Stomach smooth muscle (tissue), 2 donors: Measurements from ENCODE around the gene HSD17B3.

ENCODE experiments used
- H3K27ac ChIP-seq: one replicate; pipeline ENCODE4 v1.7.0; 2013; ENCODE audit warnings: mild to moderate bottlenecking, low read length, inconsistent platforms
- H3K27me3 ChIP-seq, 2 donors: one replicate each; pipeline ENCODE4 v1.7.0; 2013; ENCODE audit warnings: low read length in 2 of 2; ENCODE audit not compliant: insufficient read depth in 2 of 2, control insufficient read depth in 1 of 2
- H3K36me3 ChIP-seq, 2 donors: one replicate each; pipeline ENCODE4 v1.7.0; 2013; ENCODE audit warnings: low read length in 2 of 2; ENCODE audit not compliant: control insufficient read depth in 2 of 2, insufficient read depth in 2 of 2
- H3K4me1 ChIP-seq: one replicate; pipeline ENCODE4 v1.7.0; 2013; ENCODE audit warnings: low read length; ENCODE audit not compliant: control insufficient read depth, insufficient read depth
- H3K4me3 ChIP-seq, 2 donors: one replicate each; pipeline ENCODE4 v1.7.0; 2013; ENCODE audit warnings: low read length in 2 of 2
- H3K9ac ChIP-seq, 2 donors: one replicate each; pipeline ENCODE4 v1.7.0; 2013; ENCODE audit warnings: low read length in 2 of 2, mild to moderate bottlenecking in 1 of 2
- H3K9me3 ChIP-seq, 2 donors: one replicate each; pipeline ENCODE4 v1.7.0; 2013; ENCODE audit warnings: low read length in 2 of 2; ENCODE audit not compliant: control insufficient read depth in 2 of 2
- donor health status: healthy.
- donor health status: Pancreatic carcinoma.

The HSD17B3 gene

GRCh38 chr9:96302021-96302420 is at the start of gene HSD17B3:
HSD17B3 (minus strand) TSS chr9:96302176; CDS start chr9:96302104, 72 bp downstream.
- Histone ChIP-seq H3K9me3 (no peaks in the 10 kb centered on the region), H3K9ac (no peak within 1 kb of the TSS), H3K27ac (no peak within 1 kb of the TSS), H3K27me3 (no peaks in the 10 kb centered on the region), H3K4me1 (no peaks in the 10 kb centered on the region), H3K36me3 (no peaks in the 10 kb centered on the region), H3K4me3 (no peak within 1 kb of the TSS)

GRCh38 chr9:96350866-96351265 is 48.9 kb upstream of the HSD17B3 start:
- Histone ChIP-seq H3K4me1 (no peaks in the 10 kb centered on the region), H3K27me3 (no peaks in the 10 kb centered on the region), H3K9me3 (peaks cover 0 to 4% of the 10 kb centered on the region in 2 donors), H3K36me3 (peaks cover 8 to 9% of the 10 kb centered on the region in 2 donors), H3K27ac (no peak overlapping the region), H3K4me3 (no peak overlapping the region), H3K9ac (no peak overlapping the region)

GRCh38 chr9:96348261-96348660 is 46.3 kb upstream of the HSD17B3 start:
- Histone ChIP-seq H3K27ac (no peak overlapping the region), H3K4me3 (no peak overlapping the region), H3K9me3 (peaks cover 0 to 4% of the 10 kb centered on the region in 2 donors), H3K27me3 (no peaks in the 10 kb centered on the region), H3K9ac (no peak overlapping the region), H3K36me3 (peaks cover 7 to 9% of the 10 kb centered on the region in 2 donors), H3K4me1 (no peaks in the 10 kb centered on the region)

GRCh38 chr9:96345551-96345950 is 43.6 kb upstream of the HSD17B3 start:
- Histone ChIP-seq H3K27ac (no peak overlapping the region), H3K4me3 (no peak overlapping the region), H3K36me3 (peaks cover 9 to 12% of the 10 kb centered on the region in 2 donors), H3K4me1 (peaks cover 4% of the 10 kb centered on the region), H3K9me3 (peaks cover 0 to 4% of the 10 kb centered on the region in 2 donors), H3K9ac (no peak overlapping the region), H3K27me3 (no peaks in the 10 kb centered on the region)

GRCh38 chr9:96344458-96345180 is 42.6 kb upstream of the HSD17B3 start:
- Histone ChIP-seq H3K36me3 (peaks cover 9 to 12% of the 10 kb centered on the region in 2 donors), H3K27me3 (no peaks in the 10 kb centered on the region), H3K27ac (no peak overlapping the region), H3K4me1 (peaks cover 4% of the 10 kb centered on the region), H3K9ac (no peak overlapping the region), H3K9me3 (peaks cover 0 to 4% of the 10 kb centered on the region in 2 donors), H3K4me3 (no peak overlapping the region)

GRCh38 chr9:96343515-96344360 is 41.8 kb upstream of the HSD17B3 start:
- Histone ChIP-seq H3K9ac (no peak overlapping the region), H3K27ac (no peak overlapping the region), H3K4me3 (no peak overlapping the region)

GRCh38 chr9:96342571-96343245 is 40.7 kb upstream of the HSD17B3 start:
- H3K4me3 ChIP-seq = no peak overlapping the region
- peak overlapping the region; percentile 18 for H3K27ac ChIP-seq
- peaks cover 0 to 5% of the 10 kb centered on the region in 2 donors for H3K36me3 ChIP-seq
- H3K9ac ChIP-seq = no peak overlapping the region
- H3K4me1 ChIP-seq = peaks cover 4% of the 10 kb centered on the region
- no peaks in the 10 kb centered on the region for H3K27me3 ChIP-seq
- H3K9me3 ChIP-seq = no peaks in the 10 kb centered on the region

More at GRCh38 chr9:96343515-96344360, 41.8 kb upstream of the HSD17B3 start:
- H3K27me3 ChIP-seq = no peaks in the 10 kb centered on the region
- H3K36me3 ChIP-seq = peaks cover 6 to 11% of the 10 kb centered on the region in 2 donors
- peaks cover 0 to 4% of the 10 kb centered on the region in 2 donors for H3K9me3 ChIP-seq
- H3K4me1 ChIP-seq = peaks cover 4% of the 10 kb centered on the region

- no peak overlapping the region for H3K9ac ChIP-seq
- H3K4me3 ChIP-seq = no peak overlapping the region
- no peak overlapping the region for H3K27ac ChIP-seq
- H3K9me3 ChIP-seq = no peaks in the 10 kb centered on the region
- peaks cover 4% of the 10 kb centered on the region for H3K4me1 ChIP-seq
- peaks cover 0 to 5% of the 10 kb centered on the region in 2 donors for H3K36me3 ChIP-seq
- no peaks in the 10 kb centered on the region for H3K27me3 ChIP-seq
Observed at GRCh38 chr9:96340707-96341106, 38.7 kb upstream of the HSD17B3 start.

GRCh38 chr9:96338299-96338698 is 36.3 kb upstream of the HSD17B3 start:
- no peak overlapping the region for H3K27ac ChIP-seq
- H3K4me1 ChIP-seq = peaks cover 4% of the 10 kb centered on the region

GRCh38 chr9:96333958-96334357 is 32.0 kb upstream of the HSD17B3 start:
- Histone ChIP-seq H3K27me3 (no peaks in the 10 kb centered on the region), H3K4me3 (no peak overlapping the region), H3K27ac (no peak overlapping the region), H3K4me1 (no peaks in the 10 kb centered on the region), H3K36me3 (peaks cover 2 to 6% of the 10 kb centered on the region in 2 donors), H3K9me3 (no peaks in the 10 kb centered on the region), H3K9ac (no peak overlapping the region)

More at GRCh38 chr9:96338299-96338698, 36.3 kb upstream of the HSD17B3 start:
- Histone ChIP-seq H3K4me3 (no peak overlapping the region), H3K36me3 (peaks cover 0 to 5% of the 10 kb centered on the region in 2 donors), H3K27me3 (no peaks in the 10 kb centered on the region), H3K9me3 (no peaks in the 10 kb centered on the region), H3K9ac (no peak overlapping the region)
